Muscle layer of colon (tissue), 2 donors: ENCODE data around the gene CD58.
"Not testable (repeated sequence)": the region's sequence is repeated elsewhere in the genome, so short reads cannot be mapped to it uniquely, and the experiment has no call there.

Experiments
- H3K27ac ChIP-seq: one replicate; pipeline ENCODE4 v1.7.0; 2013; ENCODE audit warnings: low read depth, mild to moderate bottlenecking, low read length, moderate library complexity
- H3K27me3 ChIP-seq, 2 donors: one replicate each; pipeline ENCODE4 v1.7.0; 2013; ENCODE audit warnings: low read length in 2 of 2, mild to moderate bottlenecking in 2 of 2; ENCODE audit not compliant: insufficient read depth in 2 of 2, control insufficient read depth in 1 of 2
- H3K36me3 ChIP-seq: one replicate; pipeline ENCODE4 v1.7.0; 2013; ENCODE audit warnings: mild to moderate bottlenecking, low read length; ENCODE audit not compliant: insufficient read depth
- H3K4me1 ChIP-seq: one replicate; pipeline ENCODE4 v1.7.0; 2013; ENCODE audit warnings: mild to moderate bottlenecking, low read length; ENCODE audit not compliant: insufficient read depth
- H3K4me3 ChIP-seq, 2 donors: one replicate each; pipeline ENCODE4 v1.7.0; 2013; ENCODE audit warnings: low read length in 2 of 2, low read depth in 1 of 2, mild to moderate bottlenecking in 1 of 2, moderate library complexity in 1 of 2
- H3K9ac ChIP-seq: one replicate; pipeline ENCODE4 v1.7.0; 2013; ENCODE audit warnings: low read length
- H3K9me3 ChIP-seq: one replicate; pipeline ENCODE4 v1.7.0; 2013; ENCODE audit warnings: mild to moderate bottlenecking, low read length
- donor health status: abdominal sarcoma.
- donor health status: Adenocarcinoma of cecum.

The CD58 gene

DNA sequence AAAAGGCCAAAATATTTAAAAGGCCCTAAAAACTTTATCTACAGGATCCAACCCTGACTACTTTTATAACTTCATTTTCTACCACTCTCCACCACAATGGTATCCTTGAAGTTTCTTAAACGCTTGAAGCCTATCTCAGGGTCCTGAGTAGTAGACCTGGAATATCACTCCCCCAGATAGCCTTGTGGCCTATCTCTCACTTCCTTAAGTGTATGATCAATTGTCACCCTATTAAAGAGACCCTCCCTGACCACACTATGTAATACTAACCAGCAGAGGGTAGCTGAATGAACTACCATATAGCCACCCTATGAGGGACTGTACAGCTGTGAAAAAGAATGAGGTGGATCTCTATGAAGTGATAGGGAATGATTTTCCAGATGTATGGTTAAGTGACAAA, 5.6 kb downstream of the CD58 start:
- Histone ChIP-seq H3K9ac (no peak overlapping the region), H3K4me1 (no peaks in the 10 kb centered on the region), H3K27me3 (no peaks in the 10 kb centered on the region), H3K27ac (no peak overlapping the region), H3K4me3 (no peak overlapping the region), H3K36me3 (no peaks in the 10 kb centered on the region), H3K9me3 (no peaks in the 10 kb centered on the region)

DNA sequence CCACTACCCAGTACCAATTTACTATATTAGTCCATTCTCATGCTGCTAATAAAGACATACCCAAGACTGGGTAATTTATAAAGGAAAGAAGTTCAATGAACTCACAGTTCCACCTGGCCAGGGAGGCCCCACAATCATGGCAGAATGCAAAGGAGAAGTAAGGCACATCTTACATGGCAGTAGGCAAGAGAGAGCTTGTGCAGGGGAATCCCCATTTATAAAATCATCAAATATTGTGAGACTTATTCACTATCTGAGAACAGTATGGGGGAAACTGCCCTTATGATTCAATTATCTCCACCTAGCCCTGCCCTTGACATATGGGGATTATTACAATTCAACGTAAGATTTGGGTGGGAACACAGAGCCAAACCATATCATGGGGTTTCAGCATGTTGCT, 6.4 kb downstream of the CD58 start:
- no peaks in the 10 kb centered on the region for H3K36me3 ChIP-seq
- no peaks in the 10 kb centered on the region for H3K4me1 ChIP-seq
- no peaks in the 10 kb centered on the region for H3K9me3 ChIP-seq
- H3K4me3 ChIP-seq: no peak overlapping the region
- H3K27ac ChIP-seq: no peak overlapping the region
- H3K27me3 ChIP-seq: no peaks in the 10 kb centered on the region
- H3K9ac ChIP-seq: no peak overlapping the region

DNA sequence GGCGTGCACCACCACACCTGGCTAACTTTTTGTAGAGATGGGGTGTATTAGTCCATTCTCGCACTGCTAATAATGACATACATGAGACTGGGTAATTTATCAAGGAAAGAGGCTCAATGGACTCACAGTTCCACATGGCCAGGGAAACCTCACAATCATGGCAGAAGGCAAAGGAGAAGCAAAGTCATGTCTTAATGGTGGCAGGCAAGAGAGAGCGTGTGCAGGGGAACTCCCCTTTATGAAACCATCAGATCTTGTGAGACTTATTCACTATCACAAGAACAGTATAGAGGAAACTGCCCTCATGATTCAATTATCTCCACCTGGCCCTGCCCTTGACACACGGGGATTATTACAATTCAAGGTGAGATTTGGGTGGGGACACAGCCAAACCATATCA, 8.4 kb downstream of the CD58 start:
- H3K4me3 ChIP-seq, H3K9ac ChIP-seq, H3K27me3 ChIP-seq, H3K9me3 ChIP-seq, H3K36me3 ChIP-seq, H3K27ac ChIP-seq, H3K4me1 ChIP-seq: not testable (repeated sequence)

DNA sequence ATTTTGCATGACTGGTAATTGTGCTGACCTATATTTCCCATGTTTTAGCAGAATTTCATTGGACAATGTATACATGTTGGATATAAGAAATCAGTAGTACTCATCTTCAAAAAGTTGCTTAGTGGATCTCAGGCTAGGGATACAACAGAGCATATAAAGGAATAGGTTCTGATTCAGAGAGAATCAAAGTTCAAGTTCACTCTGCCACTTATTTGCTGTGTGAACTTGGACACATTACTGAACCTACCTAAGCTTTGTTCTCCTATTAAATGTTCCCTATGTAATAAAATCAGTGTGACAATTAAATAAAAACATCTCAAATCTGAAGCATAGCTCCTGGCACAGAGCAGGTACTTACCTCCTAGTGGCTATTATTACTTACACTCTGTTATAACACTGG, 9.3 kb downstream of the CD58 start:
- no peaks in the 10 kb centered on the region for H3K36me3 ChIP-seq
- H3K9ac ChIP-seq: no peak overlapping the region
- H3K27ac ChIP-seq: no peak overlapping the region
- no peaks in the 10 kb centered on the region for H3K27me3 ChIP-seq
- H3K4me3 ChIP-seq: no peak overlapping the region
- H3K9me3 ChIP-seq: no peaks in the 10 kb centered on the region
- no peaks in the 10 kb centered on the region for H3K4me1 ChIP-seq

DNA sequence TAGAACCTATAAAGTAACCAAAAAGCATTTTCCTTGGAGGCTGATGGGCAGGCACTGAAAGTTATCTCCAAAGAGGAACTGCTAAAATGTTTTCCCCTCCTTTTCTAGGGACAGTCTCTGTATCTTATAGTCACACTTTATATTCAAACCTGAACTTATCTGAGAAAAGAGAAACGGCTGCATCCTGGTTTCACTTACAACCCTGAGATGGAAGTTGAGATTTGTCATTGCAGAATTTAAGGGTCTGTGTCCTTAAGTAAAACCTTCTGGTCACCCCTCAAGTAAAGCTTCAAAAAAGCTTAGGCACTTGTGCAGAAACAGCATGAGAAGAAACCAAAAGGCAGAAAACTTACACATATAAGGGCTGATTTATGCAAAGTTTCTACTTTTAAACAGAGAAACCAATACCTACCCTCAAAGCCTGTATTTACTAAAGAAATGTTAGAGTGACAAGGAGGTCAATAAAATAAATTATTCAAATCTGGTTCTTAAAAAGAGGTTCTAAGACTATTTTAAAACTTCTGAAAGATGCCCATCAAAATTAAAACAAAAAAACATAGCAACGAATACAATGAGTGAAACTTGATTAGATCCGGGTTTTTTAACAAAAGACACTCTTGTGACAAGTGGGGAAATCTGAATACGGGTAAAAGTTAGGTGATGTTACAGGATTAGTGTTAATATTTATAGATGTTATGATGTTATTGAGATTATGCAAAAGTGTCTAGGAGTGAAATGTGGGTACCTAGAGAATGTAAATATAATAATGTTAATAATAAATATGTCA, 9.9 kb downstream of the CD58 start:
- no peak overlapping the region for H3K9ac ChIP-seq
- H3K27me3 ChIP-seq: no peaks in the 10 kb centered on the region
- no peaks in the 10 kb centered on the region for H3K36me3 ChIP-seq
- no peak overlapping the region for H3K27ac ChIP-seq
- no peaks in the 10 kb centered on the region for H3K4me1 ChIP-seq
- no peak overlapping the region for H3K4me3 ChIP-seq
- H3K9me3 ChIP-seq: no peaks in the 10 kb centered on the region

DNA sequence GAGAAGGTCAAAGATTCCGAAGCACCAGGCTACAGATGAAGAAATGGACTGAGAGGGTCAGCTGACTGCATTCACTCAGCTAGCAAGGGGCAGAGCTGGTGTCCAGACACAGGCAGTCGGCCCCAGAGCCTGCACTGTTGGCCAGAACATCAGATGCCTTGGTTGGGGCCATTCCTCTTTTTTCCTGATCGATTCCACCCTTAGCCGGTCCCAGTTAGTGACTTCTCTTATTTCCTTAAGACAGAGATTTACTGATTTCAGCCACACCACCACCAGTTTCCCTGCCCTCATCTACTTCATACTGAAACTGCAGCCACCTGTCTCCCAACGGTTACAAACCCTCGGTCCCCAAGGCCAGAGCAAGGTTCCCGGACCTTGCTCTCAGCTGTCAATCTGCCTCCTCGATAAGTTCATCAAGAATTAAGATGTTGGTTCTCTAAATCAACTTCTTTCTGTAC, 11.5 kb downstream of the CD58 start:
- H3K27ac ChIP-seq: no peak overlapping the region
- H3K27me3 ChIP-seq: no peaks in the 10 kb centered on the region
- H3K9ac ChIP-seq: no peak overlapping the region
- H3K9me3 ChIP-seq: no peaks in the 10 kb centered on the region
- H3K4me1 ChIP-seq: no peaks in the 10 kb centered on the region
- no peaks in the 10 kb centered on the region for H3K36me3 ChIP-seq
- no peak overlapping the region for H3K4me3 ChIP-seq

DNA sequence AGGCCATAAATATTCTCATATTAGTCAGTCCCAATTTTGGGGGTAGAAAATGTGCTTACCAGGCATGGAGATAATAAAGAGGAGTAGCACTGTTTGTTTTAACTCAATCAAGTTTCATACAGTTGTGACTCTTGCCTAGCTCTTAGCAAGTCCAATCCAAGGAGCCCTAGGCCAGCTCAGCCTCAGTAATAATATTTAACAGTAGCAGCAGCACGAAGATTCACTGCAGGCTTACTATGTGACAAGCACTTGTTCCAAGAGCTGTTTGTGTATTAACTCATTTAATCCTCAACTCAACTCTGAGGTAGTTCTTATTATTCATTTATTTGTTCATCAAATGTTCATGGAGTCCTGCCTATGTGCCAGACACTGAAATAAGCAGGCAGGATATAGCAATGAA, 12.3 kb downstream of the CD58 start:
- Histone ChIP-seq H3K4me3 (no peak overlapping the region), H3K4me1 (no peaks in the 10 kb centered on the region), H3K27me3 (no peaks in the 10 kb centered on the region), H3K36me3 (no peaks in the 10 kb centered on the region), H3K27ac (no peak overlapping the region), H3K9me3 (no peaks in the 10 kb centered on the region), H3K9ac (no peak overlapping the region)

DNA sequence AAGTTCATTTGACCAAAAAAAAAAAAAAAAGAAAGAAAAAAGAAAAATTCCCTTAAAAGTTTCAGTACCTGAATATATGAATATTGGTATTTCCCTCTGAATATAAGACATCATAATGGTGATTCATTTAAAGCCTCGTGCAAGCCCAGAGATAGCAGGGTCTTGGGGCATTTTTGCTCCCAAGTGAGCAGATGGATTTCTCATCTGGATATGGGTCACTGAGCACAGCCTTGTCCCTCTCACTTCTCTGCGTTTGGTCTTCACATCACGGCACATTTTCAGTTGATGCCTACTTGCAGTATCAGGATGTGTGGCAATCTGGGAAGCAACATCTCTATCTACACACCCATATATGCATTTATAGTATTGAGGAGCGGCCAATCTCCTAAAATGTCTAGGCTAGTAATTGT, 12.7 kb downstream of the CD58 start:
- Histone ChIP-seq H3K9ac (no peak overlapping the region), H3K9me3 (no peaks in the 10 kb centered on the region), H3K4me3 (no peak overlapping the region), H3K36me3 (no peaks in the 10 kb centered on the region), H3K27me3 (no peaks in the 10 kb centered on the region), H3K27ac (no peak overlapping the region), H3K4me1 (no peaks in the 10 kb centered on the region)

DNA sequence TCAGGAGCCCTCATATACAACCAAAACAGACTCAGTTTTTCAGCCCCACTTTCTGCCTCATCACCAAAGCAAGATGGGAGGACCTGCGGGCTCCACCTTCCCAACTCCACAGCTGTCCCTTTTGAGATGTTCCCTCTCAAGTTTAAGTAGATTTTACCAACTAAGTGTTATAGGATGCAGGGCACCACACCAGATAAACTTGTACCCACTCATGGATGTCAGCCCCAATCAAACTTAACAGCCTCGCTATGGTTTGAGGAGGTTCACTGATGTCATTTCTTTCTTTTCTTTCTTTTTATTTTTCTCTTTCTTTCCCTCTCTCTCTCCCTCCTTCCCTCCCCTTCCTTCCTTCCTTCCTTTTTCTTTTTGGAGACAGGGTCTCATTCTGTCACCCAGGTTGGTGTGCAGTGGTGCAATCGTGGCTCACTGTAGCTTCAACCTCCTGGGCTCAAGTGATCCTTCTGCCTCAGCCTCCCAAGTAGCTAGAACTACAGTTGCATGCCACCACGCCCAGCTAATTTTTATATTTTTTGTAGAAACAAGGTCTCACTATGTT, 13.4 kb downstream of the CD58 start:
- Histone ChIP-seq H3K9ac (no peak overlapping the region), H3K4me3 (no peak overlapping the region), H3K4me1 (no peaks in the 10 kb centered on the region), H3K27me3 (no peaks in the 10 kb centered on the region), H3K27ac (no peak overlapping the region), H3K36me3 (no peaks in the 10 kb centered on the region), H3K9me3 (no peaks in the 10 kb centered on the region)

DNA sequence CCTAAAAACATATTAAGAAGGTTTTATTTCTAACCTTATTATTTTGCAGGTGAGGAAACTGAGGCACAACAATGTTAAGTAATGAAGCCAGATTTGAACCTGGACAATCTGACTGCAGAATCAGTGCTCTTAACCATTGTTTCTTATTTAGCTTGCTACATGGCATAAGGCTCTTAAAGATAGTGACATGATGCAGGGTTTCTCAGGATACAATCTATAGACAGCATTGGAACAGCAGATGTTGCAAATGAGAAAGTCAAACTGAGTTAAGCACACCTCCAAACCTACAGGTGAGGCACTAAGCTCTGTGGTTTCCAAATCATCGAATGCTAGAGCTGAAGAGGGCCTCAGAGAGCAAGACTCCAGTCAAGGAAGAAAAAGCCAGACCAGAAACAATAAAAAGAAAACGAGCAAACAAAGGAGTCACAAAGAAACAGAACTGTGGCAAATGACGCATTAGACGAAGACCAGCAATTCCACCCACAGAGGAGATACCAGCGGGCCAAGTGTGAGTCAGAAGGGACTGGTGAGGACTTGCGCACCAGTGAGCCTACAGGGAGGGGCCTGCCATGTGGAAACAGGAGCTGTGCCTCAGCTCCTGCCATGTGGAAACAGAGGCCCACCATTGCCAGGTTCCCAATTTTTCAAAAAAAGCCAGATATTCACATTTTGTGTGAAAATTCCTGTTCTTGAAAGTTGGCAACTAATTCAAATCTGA, 14.4 kb downstream of the CD58 start:
- no peak overlapping the region for H3K4me3 ChIP-seq
- no peak overlapping the region for H3K9ac ChIP-seq
- no peaks in the 10 kb centered on the region for H3K4me1 ChIP-seq
- no peak overlapping the region for H3K27ac ChIP-seq
- H3K9me3 ChIP-seq: no peaks in the 10 kb centered on the region
- no peaks in the 10 kb centered on the region for H3K27me3 ChIP-seq
- no peaks in the 10 kb centered on the region for H3K36me3 ChIP-seq

DNA sequence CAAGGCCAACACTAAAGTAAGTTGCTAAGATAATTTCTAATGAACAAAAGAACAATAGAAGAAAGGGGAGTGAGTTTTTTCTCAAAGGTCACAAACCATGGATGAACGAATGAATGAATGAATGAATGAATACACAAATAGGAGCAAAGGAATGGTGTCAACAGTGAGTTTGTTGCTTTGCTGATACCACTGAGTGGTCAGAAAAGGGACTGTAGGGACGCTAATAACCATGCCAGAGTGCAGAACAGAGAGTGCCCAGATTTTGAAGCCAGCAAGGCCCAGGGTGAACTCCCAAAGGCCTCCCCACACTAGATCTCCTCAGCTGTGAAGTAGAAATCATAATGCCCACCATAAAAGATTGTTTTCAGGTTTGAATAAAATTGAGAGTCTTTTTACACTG, 15.9 kb downstream of the CD58 start:
- no peak overlapping the region for H3K9ac ChIP-seq
- H3K9me3 ChIP-seq: no peaks in the 10 kb centered on the region
- no peak overlapping the region for H3K4me3 ChIP-seq
- H3K27me3 ChIP-seq: no peaks in the 10 kb centered on the region
- H3K36me3 ChIP-seq: no peaks in the 10 kb centered on the region
- no peak overlapping the region for H3K27ac ChIP-seq
- H3K4me1 ChIP-seq: no peaks in the 10 kb centered on the region
